CD4-positive, alpha-beta memory T cell (primary cell): ENCODE results near the gene KRT16. TPM values are rescaled to one million over a fixed set of nuclear protein-coding genes. Genes with fewer than 3 reads are reported as not detected.
"Not testable (repeated sequence)": the region's sequence is repeated elsewhere in the genome, so short reads cannot be mapped to it uniquely, and the experiment has no call there.

Source experiments
- CTCF ChIA-PET: fragments of 350-600 bp; sonication (Branson Sonifier 250); formaldehyde crosslinking; loops from one replicate; lab custom pipeline; 2021; ENCODE audit warnings: inconsistent platforms; ENCODE audit not compliant: partially characterized antibody; lab: Charles Lee
- POLR2A ChIA-PET: fragments of 350-600 bp; sonication (Branson Sonifier 250); formaldehyde crosslinking; loops from one replicate; lab custom pipeline; 2021; ENCODE audit not compliant: partially characterized antibody; lab: Charles Lee
- DNase-seq, 5 donors: peaks; one replicate each; pipeline versions ENCODE4 v3.0.0 to v3.0.0-alpha.2; 2020 to 2022; ENCODE audit warnings: mixed read lengths in 1 of 5
- H3K27ac ChIP-seq: one replicate; pipeline ENCODE4 v1.7.0; 2013; ENCODE audit warnings: low read depth, low read length
- H3K27me3 ChIP-seq: 2 replicates; pipeline ENCODE4 v1.7.0; 2013; ENCODE audit warnings: mild to moderate bottlenecking, low read length, moderate library complexity; ENCODE audit not compliant: insufficient read depth
- H3K36me3 ChIP-seq: 2 replicates; pipeline ENCODE4 v1.7.0; 2013; ENCODE audit warnings: mild to moderate bottlenecking, low read length, moderate library complexity; ENCODE audit not compliant: insufficient read depth
- H3K4me1 ChIP-seq: 2 replicates; pipeline ENCODE4 v1.7.0; 2013; ENCODE audit warnings: mild to moderate bottlenecking, low read length, moderate library complexity; ENCODE audit not compliant: insufficient read depth
- H3K4me3 ChIP-seq, 2 donors: one replicate each; pipeline ENCODE4 v1.7.0; 2013; ENCODE audit warnings: low read length in 2 of 2, mild to moderate bottlenecking in 1 of 2
- H3K9me3 ChIP-seq, 2 donors: one replicate each; pipeline ENCODE4 v1.7.0; 2013; ENCODE audit warnings: low read length in 2 of 2, control low read depth in 1 of 2; ENCODE audit not compliant: control insufficient read depth in 1 of 2
- H3K27ac Mint-ChIP-seq, 7 donors: one replicate each; pipeline ENCODE4 v1.8.0; 2020 to 2021; ENCODE audit warnings: mixed read lengths in 7 of 7, mild to moderate bottlenecking in 6 of 7, inconsistent platforms in 3 of 7, moderate library complexity in 3 of 7
- H3K27me3 Mint-ChIP-seq, 2 donors: one replicate each; pipeline ENCODE4 v1.8.0; 2020 to 2021; ENCODE audit warnings: mixed read lengths in 2 of 2
- H3K36me3 Mint-ChIP-seq, 2 donors: one replicate each; pipeline ENCODE4 v1.8.0; 2020 to 2021; ENCODE audit warnings: mixed read lengths in 2 of 2, inconsistent platforms in 1 of 2, mild to moderate bottlenecking in 1 of 2
- H3K4me1 Mint-ChIP-seq, 4 donors: one replicate each; pipeline ENCODE4 v1.8.0; 2020 to 2021; ENCODE audit warnings: mixed read lengths in 4 of 4, mild to moderate bottlenecking in 1 of 4
- H3K4me3 Mint-ChIP-seq, 8 donors: one replicate each; pipeline ENCODE4 v1.8.0; 2020 to 2021; ENCODE audit warnings: mixed read lengths in 8 of 8, mild to moderate bottlenecking in 7 of 8, moderate library complexity in 6 of 8, inconsistent platforms in 3 of 8
- H3K9me3 Mint-ChIP-seq, 8 donors: one replicate each; pipeline ENCODE4 v1.8.0; 2020 to 2021; ENCODE audit warnings: mixed read lengths in 8 of 8, mild to moderate bottlenecking in 5 of 8, inconsistent platforms in 3 of 8, moderate library complexity in 1 of 8
- intact Hi-C: fragments of 100-400 bp; cut with micrococcal nuclease; formaldehyde crosslinking; loops from one replicate; pipeline ENCODE4 v1.15.1; 2023
- polyA plus RNA-seq, 2 donors: library from polyadenylated mRNA; unstranded; fragments of 300-500 nt; fragmentation: Illumina TruSeq; gene quantifications; one replicate each; pipeline ENCODE4 v1.2.3, GENCODE V29; 2021
- total RNA-seq, 2 experiments: library from RNA; stranded (reverse); gene quantifications; one replicate each; pipeline ENCODE4 v1.2.3, GENCODE V29; 2021

The KRT16 gene
- total and polyA plus RNA-seq, 4 experiments from 2014 or later, result not detected

DNA sequence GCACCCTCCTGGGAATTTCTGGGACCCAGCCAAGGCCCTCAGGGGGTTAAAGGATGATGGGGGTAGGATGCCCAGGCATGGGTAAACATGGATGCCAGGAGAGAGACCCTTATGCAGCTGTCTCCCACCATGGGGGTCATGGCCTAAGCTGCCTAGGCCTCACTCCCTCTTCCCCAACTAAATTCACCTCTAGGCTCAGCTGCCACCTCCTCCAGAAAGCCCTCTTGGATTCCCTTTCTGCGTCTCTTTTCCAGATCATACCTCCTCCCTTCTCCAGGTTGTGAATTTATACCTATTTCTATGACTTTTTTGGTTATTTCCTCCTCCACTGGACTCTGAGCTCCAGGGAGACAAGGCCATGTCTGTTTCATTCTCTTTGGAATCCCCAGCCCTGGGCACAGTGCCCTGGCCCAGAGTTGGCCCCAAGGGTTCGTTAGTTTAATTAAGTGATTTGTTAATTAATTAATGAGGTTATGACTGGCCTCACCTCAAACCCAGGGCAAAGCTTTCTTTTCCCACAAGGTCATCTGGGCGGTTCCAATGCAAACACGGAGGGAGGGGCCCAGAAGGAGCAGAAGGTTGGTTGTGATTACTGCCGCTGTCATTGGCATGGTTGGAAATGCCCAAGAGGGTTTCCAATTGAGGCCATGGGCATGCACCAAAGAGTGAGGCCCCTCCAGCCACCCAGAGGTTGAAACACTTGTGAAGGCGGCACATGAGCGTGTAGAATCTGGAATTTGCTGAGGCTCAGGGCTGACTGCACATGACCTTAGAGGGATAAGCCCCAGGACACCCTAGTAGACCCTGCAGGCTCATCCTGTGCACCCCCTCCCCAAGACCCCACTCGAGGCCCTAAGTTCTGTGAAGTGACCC, 18.7 kb upstream of the KRT16 start:
- CTCF ChIA-PET, result no interaction called here
- no peaks in the 10 kb centered on the region for H3K36me3 Mint-ChIP-seq

GRCh38 chr17:41629826-41630670, 17.5 kb upstream of the KRT16 start:
- no peaks in the 10 kb centered on the region for H3K36me3 ChIP-seq
- H3K27ac ChIP-seq, result no peak overlapping the region
- POLR2A ChIA-PET, result no interaction called here
- H3K9me3 ChIP-seq, result no peaks in the 10 kb centered on the region
- no peak for DNase-seq
- peaks cover 1 to 11% of the 10 kb centered on the region in 2 donors for H3K27me3 Mint-ChIP-seq
- no peaks in the 10 kb centered on the region for H3K36me3 Mint-ChIP-seq
- H3K4me3 Mint-ChIP-seq, result no peak overlapping the region
- CTCF ChIA-PET, result interaction anchor here (1.2 kb wide), 1 partner anchor 773 kb away, joined by 3 read pairs; no protein-coding TSS in a partner anchor
- H3K9me3 Mint-ChIP-seq, result peaks cover 0 to 2% (median 0%) of the 10 kb centered on the region in 8 donors
- no peak overlapping the region for H3K27ac Mint-ChIP-seq
- H3K4me1 ChIP-seq, result no peaks in the 10 kb centered on the region
- intact Hi-C loops, result no loop called here
- no peaks in the 10 kb centered on the region for H3K27me3 ChIP-seq
- H3K4me1 Mint-ChIP-seq, result no peaks in the 10 kb centered on the region
- no peak overlapping the region for H3K4me3 ChIP-seq

More for the DNA sequence above, 18.7 kb upstream of the KRT16 start:
- Mint-ChIP-seq H3K4me3 (no peak overlapping the region), H3K9me3 (peaks cover 0 to 2% (median 0%) of the 10 kb centered on the region in 8 donors), H3K27me3 (peaks cover 0 to 7% of the 10 kb centered on the region in 2 donors), H3K4me1 (no peaks in the 10 kb centered on the region), H3K27ac (no peak overlapping the region)
- Histone ChIP-seq H3K27me3 (no peaks in the 10 kb centered on the region), H3K27ac (no peak overlapping the region), H3K36me3 (no peaks in the 10 kb centered on the region), H3K4me3 (no peak overlapping the region), H3K4me1 (no peaks in the 10 kb centered on the region), H3K9me3 (no peaks in the 10 kb centered on the region)
- intact Hi-C loops, result no loop called here
- DNase-seq, result no peak
- POLR2A ChIA-PET, result no interaction called here

GRCh38 chr17:41629316-41629715, 16.7 kb upstream of the KRT16 start:
- no peak for DNase-seq
- no peaks in the 10 kb centered on the region for H3K4me1 ChIP-seq
- H3K4me3 Mint-ChIP-seq, result no peak overlapping the region
- no peaks in the 10 kb centered on the region for H3K36me3 ChIP-seq
- intact Hi-C loops, result no loop called here
- no peaks in the 10 kb centered on the region for H3K4me1 Mint-ChIP-seq
- H3K27ac ChIP-seq, result no peak overlapping the region
- peaks cover 1 to 11% of the 10 kb centered on the region in 2 donors for H3K27me3 Mint-ChIP-seq
- POLR2A ChIA-PET, result no interaction called here
- no peaks in the 10 kb centered on the region for H3K27me3 ChIP-seq
- H3K9me3 Mint-ChIP-seq, result peaks cover 0 to 2% (median 0%) of the 10 kb centered on the region in 8 donors
- no peaks in the 10 kb centered on the region for H3K9me3 ChIP-seq
- no peak overlapping the region for H3K27ac Mint-ChIP-seq
- no peak overlapping the region for H3K4me3 ChIP-seq
- CTCF ChIA-PET, result interaction anchor here (1.2 kb wide), 1 partner anchor 772 kb away, joined by 3 read pairs; no protein-coding TSS in a partner anchor
- H3K36me3 Mint-ChIP-seq, result no peaks in the 10 kb centered on the region

DNA sequence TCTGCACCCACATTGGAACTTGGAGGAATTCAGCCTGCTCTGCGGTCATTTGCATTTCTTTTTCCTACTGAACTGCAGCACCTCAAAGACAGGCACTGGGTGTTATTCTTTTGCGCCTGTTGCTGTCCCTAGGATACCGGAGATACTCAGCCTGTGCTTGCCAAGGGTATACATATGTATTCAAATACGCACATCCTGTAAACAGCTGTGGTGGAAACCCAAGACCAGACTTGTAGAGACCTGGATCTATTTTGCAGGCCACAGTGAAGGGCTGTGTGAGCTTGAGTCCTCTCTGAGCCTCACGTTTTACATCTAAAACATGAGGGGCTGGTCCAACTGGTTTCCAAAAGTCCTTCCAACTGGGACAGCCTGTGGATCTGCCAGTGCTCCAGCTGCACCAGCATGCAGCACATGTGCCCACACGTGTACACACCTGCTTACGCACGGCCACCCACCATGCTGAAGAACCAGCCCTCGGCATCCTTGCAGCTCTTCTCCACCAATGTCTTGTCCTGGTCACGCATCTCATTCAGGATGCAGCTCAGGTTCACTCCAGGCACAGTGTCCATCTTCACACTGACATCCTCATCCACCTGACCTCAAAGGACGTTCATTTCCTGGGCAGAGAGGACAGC, 16.2 kb upstream of the KRT16 start:
- H3K27me3 Mint-ChIP-seq, result peaks cover 1 to 11% of the 10 kb centered on the region in 2 donors
- H3K36me3 ChIP-seq, H3K4me1 ChIP-seq, H3K27ac Mint-ChIP-seq, intact Hi-C loops, H3K4me3 Mint-ChIP-seq, DNase-seq, H3K27me3 ChIP-seq, H3K4me1 Mint-ChIP-seq, H3K9me3 ChIP-seq, H3K36me3 Mint-ChIP-seq, POLR2A ChIA-PET, H3K27ac ChIP-seq, H3K9me3 Mint-ChIP-seq, H3K4me3 ChIP-seq: not testable (repeated sequence)
- CTCF ChIA-PET, result interaction anchor here (1.2 kb wide), 1 partner anchor 771 kb away, joined by 3 read pairs; no protein-coding TSS in a partner anchor

GRCh38 chr17:41628073-41628370, 15.5 kb upstream of the KRT16 start:
- H3K27me3 ChIP-seq, DNase-seq, H3K36me3 Mint-ChIP-seq, H3K9me3 Mint-ChIP-seq, POLR2A ChIA-PET, intact Hi-C loops, H3K4me1 ChIP-seq, CTCF ChIA-PET, H3K4me3 ChIP-seq, H3K4me3 Mint-ChIP-seq, H3K27ac Mint-ChIP-seq, H3K36me3 ChIP-seq, H3K4me1 Mint-ChIP-seq, H3K27ac ChIP-seq, H3K9me3 ChIP-seq: not testable (repeated sequence)
- peaks cover 1 to 11% of the 10 kb centered on the region in 2 donors for H3K27me3 Mint-ChIP-seq

GRCh38 chr17:41627316-41628072, 14.9 kb upstream of the KRT16 start:
- no peaks in the 10 kb centered on the region for H3K4me1 ChIP-seq
- H3K27ac Mint-ChIP-seq, result no peak overlapping the region
- H3K27me3 Mint-ChIP-seq, result peaks cover 1 to 11% of the 10 kb centered on the region in 2 donors
- no peak overlapping the region for H3K27ac ChIP-seq
- CTCF ChIA-PET, result no interaction called here
- no peaks in the 10 kb centered on the region for H3K36me3 ChIP-seq
- no peak for DNase-seq
- no peak overlapping the region for H3K4me3 ChIP-seq
- no peaks in the 10 kb centered on the region for H3K4me1 Mint-ChIP-seq
- H3K27me3 ChIP-seq, result no peaks in the 10 kb centered on the region
- POLR2A ChIA-PET, result no interaction called here
- intact Hi-C loops, result no loop called here
- no peak overlapping the region for H3K4me3 Mint-ChIP-seq
- no peaks in the 10 kb centered on the region for H3K36me3 Mint-ChIP-seq
- H3K9me3 ChIP-seq, result no peaks in the 10 kb centered on the region
- peaks cover 0 to 2% (median 0%) of the 10 kb centered on the region in 8 donors for H3K9me3 Mint-ChIP-seq
